Dermis microvascular lymphatic vessel endothelial cell (primary cell): ENCODE data around the gene BIRC5. TPM values are rescaled to one million over a fixed set of nuclear protein-coding genes. Genes with fewer than 3 reads are reported as not detected.

Source experiments
- DNase-seq, 2 donors: peaks; one replicate each; pipeline versions ENCODE4 v3.0.0 to v3.0.0-alpha.2; 2010; ENCODE audit warnings: low read depth in 2 of 2
- total RNA-seq: library from RNA; depleted of rRNA; stranded (reverse); fragments of >200 nt; gene quantifications from 2 replicates; pipeline ENCODE4 v1.2.1, GENCODE V29; 2014

The BIRC5 gene
- total RNA-seq, 1 donor from 2014 or later = 81.4 TPM

- DNase-seq = no peak
Observed at GRCh38 chr17:78272181-78272913, 58.3 kb downstream of the BIRC5 start.

- DNase-seq = no peak
Observed at GRCh38 chr17:78272914-78273258, 58.8 kb downstream of the BIRC5 start.

GRCh38 chr17:78273813-78274212 is 59.8 kb downstream of the BIRC5 start:
- DNase-seq = no peak

Other genes with a start within 250 kb of the BIRC5 start
- gene TMC6, start 85.5 kb upstream of the BIRC5 start, total RNA-seq = 23.1 and 35.7 TPM in 2 replicates
- gene TMC8, start 83.5 kb upstream of the BIRC5 start, total RNA-seq = 0.13 and 0.25 TPM in 2 replicates
- not detected in 2 replicates for gene C17orf99, start 67.9 kb upstream of the BIRC5 start, total RNA-seq
- 25.2 and 45.1 TPM in 2 replicates for gene SYNGR2, start 45.7 kb upstream of the BIRC5 start, total RNA-seq
- 79.3 and 147 TPM in 2 replicates for gene TK1, start 27.2 kb upstream of the BIRC5 start, total RNA-seq
- gene AFMID, start 26.9 kb upstream of the BIRC5 start, total RNA-seq = 47.2 and 74.5 TPM in 2 replicates
- under 0.01 and 0.51 TPM in 2 replicates for gene TMEM235, start 17.4 kb downstream of the BIRC5 start, total RNA-seq
- 35.8 and 58.2 TPM in 2 replicates for gene SOCS3, start 145.8 kb downstream of the BIRC5 start, total RNA-seq
- gene PGS1, start 164.4 kb downstream of the BIRC5 start, total RNA-seq = 19.8 and 30.5 TPM in 2 replicates